Activated CD4-positive, alpha-beta T cell treated with anti-CD3 and anti-CD28 coated beads for 4 hours (primary cell): ENCODE data around the gene ANKRD33.

Experiments
- DNase-seq, 2 donors: peaks; one replicate each; pipeline ENCODE4 v3.0.0-alpha.2; 2020

The ANKRD33 gene

GRCh38 chr12:51922146-51922545, 34.2 kb downstream of the ANKRD33 start:
- DNase-seq = no peak

GRCh38 chr12:51922762-51923505, 35.0 kb downstream of the ANKRD33 start:
- DNase-seq = no peak

- DNase-seq = peak; percentile 52 to 56
Observed at GRCh38 chr12:51923506-51924365, 35.8 kb downstream of the ANKRD33 start.

GRCh38 chr12:51924551-51925319, 36.8 kb downstream of the ANKRD33 start:
- DNase-seq = no peak

GRCh38 chr12:51925346-51926063, 37.6 kb downstream of the ANKRD33 start:
- DNase-seq = no peak

GRCh38 chr12:51926064-51926632, 38.2 kb downstream of the ANKRD33 start:
- DNase-seq = no peak

DNA sequence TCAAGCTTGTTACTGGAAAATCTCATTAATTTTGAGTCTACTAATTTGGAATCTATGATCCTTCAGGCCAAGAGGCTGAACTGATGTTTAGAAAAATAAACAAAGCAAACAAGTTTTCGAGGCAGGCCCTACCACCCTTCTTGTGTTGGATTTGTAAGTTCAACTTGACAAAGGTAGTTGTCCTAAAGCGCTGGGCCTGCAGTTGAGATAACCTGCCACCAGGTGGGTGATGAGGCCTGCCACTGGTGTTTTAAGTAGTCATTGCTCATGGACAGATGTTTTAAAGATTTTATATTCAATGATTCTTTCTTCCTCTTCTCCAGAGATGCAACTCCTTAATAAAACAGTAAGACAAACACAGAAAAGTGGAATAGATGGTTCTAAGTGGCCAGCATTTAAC, 38.8 kb downstream of the ANKRD33 start:
- peak; percentile 47 to 60 for DNase-seq

DNA sequence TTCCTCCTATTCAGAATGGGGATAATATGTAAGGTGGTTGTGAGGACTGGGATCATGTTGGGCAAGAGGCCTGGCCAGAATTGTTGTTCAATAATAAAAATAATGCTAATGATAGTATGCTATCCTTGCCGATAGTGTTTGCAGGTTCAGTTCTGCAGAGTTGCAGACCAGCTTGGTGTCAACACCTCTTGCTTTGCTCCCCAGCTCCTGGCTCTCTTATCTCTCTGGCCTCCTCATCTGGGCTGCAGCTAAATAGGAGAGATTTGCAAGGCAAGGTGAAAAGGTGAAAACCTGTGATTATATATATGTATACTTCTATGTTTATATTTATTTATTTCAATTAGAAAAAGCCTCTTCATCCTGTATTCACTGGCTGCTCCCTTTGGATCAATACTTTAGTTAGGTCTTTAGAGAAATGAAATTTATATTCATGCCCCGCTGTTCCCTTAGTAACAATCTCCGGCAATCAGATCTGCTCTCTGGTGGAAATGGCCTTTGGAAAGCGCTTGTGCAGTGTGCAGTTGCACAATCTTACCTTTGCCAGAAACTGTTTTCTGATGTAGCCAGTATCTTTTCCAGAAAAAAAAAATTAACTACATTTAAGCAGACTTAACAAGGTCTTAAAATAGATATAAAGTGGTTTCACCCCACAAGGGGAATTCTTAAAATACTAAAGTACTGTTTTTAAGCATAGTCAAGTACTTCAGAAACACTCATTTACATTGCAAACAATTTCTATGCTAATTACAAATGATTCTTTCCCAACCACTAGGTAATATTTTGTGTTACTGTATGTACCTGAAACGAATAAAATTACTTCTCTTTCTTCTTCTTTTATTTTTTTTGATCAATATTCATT, 44.5 kb downstream of the ANKRD33 start:
- DNase-seq = no peak

- DNase-seq = no peak
Observed at GRCh38 chr12:51934080-51934479, 46.2 kb downstream of the ANKRD33 start.

GRCh38 chr12:51937926-51938325, 50.0 kb downstream of the ANKRD33 start:
- DNase-seq = no peak

GRCh38 chr12:51938726-51939125, 50.8 kb downstream of the ANKRD33 start:
- DNase-seq = no peak

DNA sequence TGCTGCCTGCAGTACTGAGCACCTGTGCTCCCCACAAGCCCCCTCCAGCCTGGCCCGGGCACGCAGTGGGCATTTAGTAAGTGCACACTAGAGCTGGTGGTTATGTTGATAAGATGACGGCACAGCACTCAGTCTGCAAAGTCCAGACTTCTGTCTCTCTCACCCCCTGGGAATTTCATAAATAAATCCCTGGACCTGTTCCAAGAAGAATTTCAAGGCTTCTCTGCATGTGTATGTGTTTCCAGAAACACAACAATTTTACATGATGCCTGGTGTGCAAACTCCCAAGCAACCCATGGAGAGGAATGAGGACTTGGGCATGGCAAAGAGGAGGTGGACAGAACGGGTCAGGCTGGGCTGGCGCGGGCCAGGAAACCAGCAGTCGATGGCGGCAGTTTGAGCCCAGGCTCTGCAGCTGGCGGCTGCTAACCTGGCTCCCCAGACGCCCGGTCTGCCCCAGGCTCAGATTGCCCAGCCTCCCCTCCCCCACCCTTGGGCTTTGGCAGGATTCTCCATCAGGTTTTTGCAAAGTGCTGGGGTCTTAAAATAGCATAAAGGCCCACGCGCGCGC, 53.2 kb downstream of the ANKRD33 start:
- no peak for DNase-seq
